HG03175 (cell line): Measurements from ENCODE around the gene ETFA.
A peak's percentile ranks its signal among the peaks of the same experiment; 100 is the strongest.

ENCODE experiments used
- ATAC-seq: cut with Tn5 transposase; IDR thresholded peaks from one replicate; pipeline ENCODE4 v1.9.1; 2021; ENCODE audit warnings: mild to moderate bottlenecking, moderate library complexity; ENCODE audit not compliant: unreplicated experiment

Gene ETFA

GRCh38 chr15:76311100-76311953, at the start of gene ETFA:
TSS of gene ETFA (minus strand) at chr15:76311469. CDS start at chr15:76311388, 81 bp downstream.
- peak; percentile 99 for ATAC-seq

DNA sequence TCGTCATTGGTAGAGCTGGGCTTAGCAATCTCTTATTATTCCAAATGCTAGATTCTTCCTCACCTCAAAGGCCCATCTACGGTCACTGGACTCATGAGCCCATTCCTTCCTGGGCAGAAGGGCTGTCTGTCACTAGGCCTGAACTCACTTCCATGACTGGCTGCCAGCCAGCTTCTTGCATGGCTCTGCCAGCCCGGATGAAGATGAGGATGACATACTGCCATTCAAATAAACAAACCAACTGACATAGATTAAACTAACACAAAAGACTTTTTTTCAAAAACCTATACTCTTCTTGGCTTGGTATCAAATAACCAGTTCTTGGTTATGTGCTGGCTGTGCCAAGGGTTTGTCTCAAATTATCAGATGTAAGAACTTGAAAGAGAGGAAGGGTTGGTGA, 49.1 kb upstream of the ETFA start:
- ATAC-seq = no peak

DNA sequence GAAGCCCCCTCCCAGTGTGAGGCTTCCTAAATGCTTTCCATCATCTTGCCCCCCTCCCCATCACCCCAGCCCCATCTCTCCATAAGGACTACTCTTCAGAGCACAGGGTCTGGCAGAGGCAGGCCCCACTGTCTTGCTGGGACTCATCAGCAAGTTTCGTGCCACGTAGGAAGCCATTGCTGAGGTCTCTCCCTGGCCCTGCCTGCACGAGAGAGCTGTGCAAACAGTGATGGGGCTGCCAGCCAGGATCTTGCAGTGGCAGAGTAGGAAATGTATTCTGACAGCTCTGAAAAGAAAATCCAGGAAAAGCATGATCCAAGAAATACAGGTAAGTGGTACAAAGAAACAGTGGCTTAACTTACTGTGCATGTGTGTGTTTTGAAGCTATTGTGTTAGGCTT, 47.9 kb upstream of the ETFA start:
- ATAC-seq = no peak

DNA sequence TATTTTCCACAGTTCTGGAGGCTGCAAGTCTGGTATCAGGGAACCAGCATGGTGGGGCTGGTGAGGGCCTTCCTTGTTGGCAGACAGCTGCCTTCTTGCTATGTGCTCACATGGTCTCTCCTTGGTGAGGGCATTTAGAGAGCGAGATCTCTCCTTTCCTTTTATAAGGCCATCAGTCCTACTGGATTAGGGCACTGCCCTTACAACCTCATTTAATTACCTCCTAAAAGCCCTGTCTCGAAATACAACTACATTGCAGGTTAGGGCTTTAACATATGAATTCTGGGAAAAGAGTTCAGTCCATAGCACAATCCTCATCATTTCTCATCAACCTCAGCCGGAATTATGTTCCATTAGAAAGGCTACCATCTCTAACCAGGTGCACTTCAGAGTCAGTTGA, 47.2 kb upstream of the ETFA start:
- no peak for ATAC-seq

- no peak for ATAC-seq
Measured at GRCh38 chr15:76354823-76355440, 43.7 kb upstream of the ETFA start.

- ATAC-seq = no peak
Measured at GRCh38 chr15:76353903-76354302, 42.6 kb upstream of the ETFA start.

- ATAC-seq = no peak
Measured at GRCh38 chr15:76353023-76353577, 41.8 kb upstream of the ETFA start.

GRCh38 chr15:76349301-76350070, 38.2 kb upstream of the ETFA start:
- no peak for ATAC-seq

- ATAC-seq = no peak
Measured at GRCh38 chr15:76347482-76348055, 36.3 kb upstream of the ETFA start.

- ATAC-seq = no peak
Measured at GRCh38 chr15:76346669-76347481, 35.6 kb upstream of the ETFA start.

- ATAC-seq = no peak
Measured at GRCh38 chr15:76345880-76346668, 34.8 kb upstream of the ETFA start.

- no peak for ATAC-seq
Measured at GRCh38 chr15:76345583-76345879, 34.3 kb upstream of the ETFA start.

DNA sequence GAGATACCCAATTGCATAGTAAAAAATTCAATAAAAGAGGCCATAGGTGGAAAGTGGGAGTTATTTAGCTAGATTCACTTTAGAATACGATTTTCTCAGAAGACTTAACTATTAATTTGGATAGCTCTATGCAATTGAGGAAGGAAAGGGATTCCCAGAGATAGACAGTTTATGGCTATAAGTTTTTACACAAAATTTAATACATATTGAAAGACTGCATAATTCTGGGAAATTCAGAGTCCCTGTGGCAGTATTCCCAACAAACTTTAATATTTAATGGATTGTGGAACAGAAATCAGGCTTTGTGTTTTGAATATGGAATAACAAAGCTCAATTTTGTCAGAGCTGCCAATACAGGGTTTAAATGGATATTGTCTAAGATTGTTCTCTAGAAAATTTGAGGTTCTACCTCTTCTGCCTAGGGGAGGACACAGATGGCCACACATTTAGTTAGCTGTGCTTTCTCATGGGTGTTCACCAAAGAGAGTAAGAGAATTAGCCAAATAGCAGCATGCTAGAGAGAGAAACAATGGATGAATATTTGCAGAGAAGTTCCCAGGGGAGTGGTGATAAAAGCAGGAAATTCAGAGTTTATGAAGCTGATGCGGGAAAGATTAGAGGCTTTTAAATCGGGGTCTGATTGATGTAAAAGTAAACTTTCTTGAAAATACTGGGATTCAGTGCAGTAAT, 33.8 kb upstream of the ETFA start:
- no peak for ATAC-seq

GRCh38 chr15:76343313-76343996, 32.2 kb upstream of the ETFA start:
- ATAC-seq = no peak

GRCh38 chr15:76342382-76343201, 31.3 kb upstream of the ETFA start:
- no peak for ATAC-seq

- ATAC-seq = no peak
Measured at GRCh38 chr15:76342058-76342381, 30.8 kb upstream of the ETFA start.

DNA sequence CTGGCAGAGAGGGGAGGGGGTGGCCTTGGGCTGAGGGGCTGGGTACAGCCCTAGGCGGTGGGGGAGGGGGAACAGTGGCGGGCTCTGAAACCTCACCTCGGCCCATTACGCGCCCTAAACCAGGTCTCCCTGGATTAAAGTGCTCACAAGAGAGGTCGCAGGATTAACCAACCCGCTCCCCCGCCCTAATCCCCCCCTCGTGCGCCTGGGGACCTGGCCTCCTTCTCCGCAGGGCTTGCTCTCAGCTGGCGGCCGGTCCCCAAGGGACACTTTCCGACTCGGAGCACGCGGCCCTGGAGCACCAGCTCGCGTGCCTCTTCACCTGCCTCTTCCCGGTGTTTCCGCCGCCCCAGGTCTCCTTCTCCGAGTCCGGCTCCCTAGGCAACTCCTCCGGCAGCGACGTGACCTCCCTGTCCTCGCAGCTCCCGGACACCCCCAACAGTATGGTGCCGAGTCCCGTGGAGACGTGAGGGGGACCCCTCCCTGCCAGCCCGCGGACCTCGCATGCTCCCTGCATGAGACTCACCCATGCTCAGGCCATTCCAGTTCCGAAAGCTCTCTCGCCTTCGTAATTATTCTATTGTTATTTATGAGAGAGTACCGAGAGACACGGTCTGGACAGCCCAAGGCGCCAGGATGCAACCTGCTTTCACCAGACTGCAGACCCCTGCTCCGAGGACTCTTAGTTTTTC, 30.2 kb upstream of the ETFA start:
- ATAC-seq = no peak
